ENCODE measurements around the gene BARD1. TPM values are rescaled to one million over a fixed set of nuclear protein-coding genes. Genes with fewer than 3 reads are reported as not detected.
"Not testable (repeated sequence)": the region's sequence is repeated elsewhere in the genome, so short reads cannot be mapped to it uniquely, and the experiment has no call there.

The BARD1 gene
- total RNA-seq, 1 donor from 2014 or later: 22.0 TPM

GRCh38 chr2:214796911-214797310 lies 12.6 kb downstream of the BARD1 start:
- H3K36me3 ChIP-seq: peaks cover 0 to 22% of the 10 kb centered on the region in 2 donors
- TF ChIP-seq CTCF (IDR thresholded peaks at IDR 0.05): no peak
- no peaks in the 10 kb centered on the region for H3K4me1 ChIP-seq
- no peak overlapping the region for H3K4me3 ChIP-seq
- no peak overlapping the region for H3K27ac ChIP-seq
- H3K9me3 ChIP-seq: no peaks in the 10 kb centered on the region
- no peak for DNase-seq (ENCODE audit: low spot score in 2 of 2)
- H3K27me3 ChIP-seq: no peaks in the 10 kb centered on the region
- intact Hi-C loops (cut with DNase I): no loop called here

GRCh38 chr2:214783181-214783580 lies 26.3 kb downstream of the BARD1 start:
- H3K4me1 ChIP-seq; DNase-seq (ENCODE audit: low spot score in 2 of 2); H3K9me3 ChIP-seq; H3K27ac ChIP-seq; intact Hi-C loops (cut with DNase I); H3K27me3 ChIP-seq; H3K4me3 ChIP-seq: not testable (repeated sequence)
- H3K36me3 ChIP-seq: peaks cover 18 to 39% of the 10 kb centered on the region in 2 donors

GRCh38 chr2:214782671-214783070 lies 26.8 kb downstream of the BARD1 start:
- no peak for DNase-seq (ENCODE audit: low spot score in 2 of 2)
- Histone ChIP-seq H3K27ac (no peak overlapping the region), H3K36me3 (peaks cover 18 to 39% of the 10 kb centered on the region in 2 donors)

GRCh38 chr2:214781226-214781625 lies 28.3 kb downstream of the BARD1 start:
- H3K27ac ChIP-seq: no peak overlapping the region
- no peak for TF ChIP-seq CTCF (IDR thresholded peaks at IDR 0.05)
- intact Hi-C loops (cut with DNase I): no loop called here
- peaks cover 0 to 4% of the 10 kb centered on the region in 2 donors for H3K9me3 ChIP-seq
- no peaks in the 10 kb centered on the region for H3K27me3 ChIP-seq
- H3K4me1 ChIP-seq: no peaks in the 10 kb centered on the region
- peaks cover 18 to 46% of the 10 kb centered on the region in 2 donors for H3K36me3 ChIP-seq
- DNase-seq (ENCODE audit: low spot score in 2 of 2): no peak
- H3K4me3 ChIP-seq: no peak overlapping the region

More at GRCh38 chr2:214782671-214783070, 26.8 kb downstream of the BARD1 start:
- intact Hi-C loops (cut with DNase I): no loop called here
- H3K9me3 ChIP-seq: peaks cover 0 to 4% of the 10 kb centered on the region in 2 donors
- H3K4me1 ChIP-seq: no peaks in the 10 kb centered on the region
- no peak for TF ChIP-seq CTCF (IDR thresholded peaks at IDR 0.05)
- H3K4me3 ChIP-seq: no peak overlapping the region
- H3K27me3 ChIP-seq: no peaks in the 10 kb centered on the region

- intact Hi-C loops (cut with DNase I): no loop called here
- H3K4me1 ChIP-seq: no peaks in the 10 kb centered on the region
- H3K9me3 ChIP-seq: no peaks in the 10 kb centered on the region
- H3K27ac ChIP-seq: no peak overlapping the region
- TF ChIP-seq CTCF (IDR thresholded peaks at IDR 0.05): no peak
- H3K27me3 ChIP-seq: no peaks in the 10 kb centered on the region
- H3K4me3 ChIP-seq: no peak overlapping the region
- DNase-seq (ENCODE audit: low spot score in 2 of 2): no peak
- H3K36me3 ChIP-seq: peaks cover 15 to 47% of the 10 kb centered on the region in 2 donors
Observed at GRCh38 chr2:214775971-214776370, 33.5 kb downstream of the BARD1 start.

GRCh38 chr2:214774108-214774507 lies 35.4 kb downstream of the BARD1 start:
- no peak for DNase-seq (ENCODE audit: low spot score in 2 of 2)
- Histone ChIP-seq H3K4me3 (no peak overlapping the region), H3K36me3 (peaks cover 0 to 29% of the 10 kb centered on the region in 2 donors), H3K27me3 (no peaks in the 10 kb centered on the region), H3K27ac (no peak overlapping the region), H3K9me3 (no peaks in the 10 kb centered on the region), H3K4me1 (no peaks in the 10 kb centered on the region)
- intact Hi-C loops (cut with DNase I): no loop called here
- no peak for TF ChIP-seq CTCF (IDR thresholded peaks at IDR 0.05)

All from ascending aorta (tissue), 2 donors.